GM18498 (cell line): ENCODE data around the gene UBB.
"Not testable (repeated sequence)": the region's sequence is repeated elsewhere in the genome, so short reads cannot be mapped to it uniquely, and the experiment has no call there.

Source experiments
- ATAC-seq: cut with Tn5 transposase; IDR thresholded peaks from one replicate; pipeline ENCODE4 v1.9.1; 2021; ENCODE audit warnings: mild to moderate bottlenecking, moderate library complexity; ENCODE audit not compliant: unreplicated experiment

The UBB gene

DNA sequence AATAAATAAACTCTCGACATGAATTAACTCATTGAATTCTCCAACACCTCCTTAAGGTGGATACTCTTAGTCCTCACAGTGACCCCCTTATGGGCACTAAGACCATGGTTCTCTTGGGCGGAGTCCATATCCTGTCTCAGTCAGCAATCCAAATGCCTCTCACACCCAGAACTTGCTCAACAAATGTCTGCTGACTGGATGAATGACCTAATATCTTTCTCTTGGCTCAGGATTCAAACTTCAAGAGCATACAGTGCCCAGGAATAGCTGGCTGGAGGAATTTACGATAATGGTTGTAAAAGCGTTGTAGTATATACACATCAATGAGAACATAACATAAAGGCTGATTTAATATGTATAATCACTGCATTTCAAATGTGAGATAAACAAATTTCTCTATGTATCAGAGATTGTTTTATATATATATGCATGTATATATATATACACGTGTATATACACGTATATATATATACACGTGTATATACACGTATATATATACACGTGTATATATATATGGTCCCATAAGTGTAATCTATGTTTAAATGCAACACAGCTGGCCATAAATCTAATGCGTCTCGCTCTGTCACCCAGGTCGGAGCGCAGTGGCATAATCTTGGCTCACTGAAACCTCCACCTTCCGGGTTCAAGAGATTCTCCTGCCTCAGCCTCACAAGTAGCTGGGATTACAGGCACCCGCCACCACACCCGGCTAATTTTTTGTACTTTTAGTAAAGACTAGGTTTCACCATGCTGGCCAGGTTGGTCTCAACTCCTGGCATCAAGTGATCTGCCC is 6.5 kb upstream of the UBB start:
- ATAC-seq: no peak

DNA sequence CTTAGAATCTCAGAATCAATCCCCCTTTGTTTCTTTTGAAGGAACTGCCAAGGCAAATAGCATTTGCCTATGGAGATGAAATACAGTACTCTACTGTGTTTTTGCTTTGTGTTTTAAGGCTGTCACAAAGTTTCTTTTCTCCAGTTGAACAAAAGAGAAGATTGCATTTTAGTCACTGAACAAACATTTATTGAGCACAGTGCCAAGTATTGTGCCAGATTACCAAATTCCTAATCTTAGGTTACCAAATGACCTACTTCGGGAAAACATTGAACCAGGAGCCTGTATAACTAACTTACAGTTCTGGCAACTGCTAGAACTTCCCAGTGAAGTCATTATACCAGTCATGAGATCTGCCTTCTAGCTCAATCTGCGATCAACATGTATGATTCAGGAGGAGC is 3.0 kb upstream of the UBB start:
- ATAC-seq: no peak

DNA sequence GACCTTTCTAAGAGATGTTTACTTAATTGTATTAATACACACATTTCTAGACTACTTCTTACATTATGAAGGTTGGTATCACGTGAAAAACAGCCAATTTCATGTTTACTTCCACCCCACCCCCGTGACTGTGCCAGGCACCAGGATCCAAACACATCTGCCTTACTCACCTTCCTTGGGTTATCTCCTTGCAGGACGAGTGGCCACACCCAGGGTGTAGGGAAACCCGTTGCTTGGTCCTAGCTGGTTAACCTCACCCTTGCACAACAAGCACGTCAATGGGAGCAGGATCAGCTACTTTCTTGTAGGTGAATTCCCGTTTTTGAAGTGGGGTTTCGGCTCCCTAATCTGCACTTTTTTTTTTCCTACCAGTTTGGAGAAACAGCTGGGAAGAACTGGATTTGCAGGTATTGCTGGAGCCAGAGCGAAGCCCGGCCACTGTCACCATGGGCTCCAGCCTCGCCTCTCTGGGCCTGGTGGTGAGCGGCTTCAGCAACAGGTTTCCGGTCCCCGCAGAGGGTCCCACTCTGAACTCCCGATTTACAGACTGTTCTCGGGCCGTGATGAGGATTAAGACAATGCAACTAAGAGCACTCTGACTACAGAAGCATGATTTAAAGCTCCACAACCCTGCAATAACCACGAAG is 2.1 kb upstream of the UBB start:
- no peak for ATAC-seq

DNA sequence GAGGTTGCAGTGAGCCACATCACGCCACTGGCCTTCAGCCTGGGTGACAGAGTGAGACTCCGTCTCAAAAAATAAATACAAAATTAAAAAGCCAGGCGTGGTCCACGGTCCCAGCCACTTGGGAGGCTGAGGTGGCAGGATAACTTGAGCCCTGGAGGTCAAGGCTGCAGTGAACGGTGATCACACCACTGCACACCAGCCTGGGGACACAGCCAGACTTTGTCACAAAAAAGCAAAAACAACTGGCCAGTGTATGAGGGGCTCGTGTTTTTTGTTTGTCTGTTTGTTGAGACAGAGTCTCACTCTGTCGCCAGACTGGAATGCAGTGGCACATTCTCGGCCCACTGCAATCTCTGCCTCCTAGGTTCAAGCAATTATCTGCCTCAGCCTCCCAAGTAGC is 1.2 kb upstream of the UBB start:
- no peak for ATAC-seq

DNA sequence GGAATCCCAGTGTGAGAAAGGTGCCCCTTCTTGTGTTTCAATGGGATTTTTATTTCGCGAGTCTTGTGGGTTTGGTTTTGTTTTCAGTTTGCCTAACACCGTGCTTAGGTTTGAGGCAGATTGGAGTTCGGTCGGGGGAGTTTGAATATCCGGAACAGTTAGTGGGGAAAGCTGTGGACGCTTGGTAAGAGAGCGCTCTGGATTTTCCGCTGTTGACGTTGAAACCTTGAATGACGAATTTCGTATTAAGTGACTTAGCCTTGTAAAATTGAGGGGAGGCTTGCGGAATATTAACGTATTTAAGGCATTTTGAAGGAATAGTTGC is 567 bp downstream of the UBB start:
- ATAC-seq: peak; percentile 11

DNA sequence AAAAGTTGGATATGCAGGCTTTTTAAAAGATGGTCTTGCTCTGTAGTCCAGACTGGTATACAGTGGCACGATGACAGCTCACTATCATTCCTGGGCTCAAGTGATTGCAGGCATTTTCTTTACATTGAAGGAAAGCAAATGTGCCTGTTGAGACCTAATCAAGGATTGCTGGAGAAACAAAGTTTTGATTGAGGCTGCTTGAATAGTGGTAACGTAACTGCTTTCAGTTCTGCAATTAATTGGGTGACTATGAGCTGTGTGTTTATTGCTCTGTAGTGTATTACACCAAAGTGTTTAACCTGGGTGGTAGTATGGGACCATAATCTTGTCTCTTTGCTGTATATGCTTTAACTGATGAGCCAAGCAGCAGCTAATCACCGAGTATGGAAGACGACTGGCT is 2.3 kb downstream of the UBB start:
- no peak for ATAC-seq

DNA sequence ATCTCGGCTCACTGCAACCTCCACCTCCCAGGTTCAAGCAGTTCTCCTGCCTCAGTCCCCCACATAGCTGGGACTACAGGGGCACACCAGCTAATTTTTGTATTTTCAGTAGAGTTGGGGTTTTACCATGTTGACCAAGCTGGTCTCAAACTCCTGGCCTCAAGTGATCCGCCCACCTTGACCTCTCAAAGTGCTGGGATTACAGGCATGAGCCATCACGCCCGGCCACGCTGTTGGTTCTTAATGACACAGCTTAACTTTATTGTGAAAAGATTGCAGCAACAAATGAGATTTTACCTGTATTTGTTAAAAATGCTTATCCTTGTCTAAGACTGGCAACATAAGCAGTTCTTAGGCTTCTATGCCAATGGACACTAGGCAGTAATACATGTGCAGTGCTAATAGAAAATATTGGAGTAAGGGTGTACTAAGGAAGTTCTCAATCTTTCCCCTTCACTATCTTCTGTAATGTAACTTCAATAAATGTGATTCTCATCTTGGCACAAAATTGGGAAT is 2.9 kb downstream of the UBB start:
- ATAC-seq: no peak

DNA sequence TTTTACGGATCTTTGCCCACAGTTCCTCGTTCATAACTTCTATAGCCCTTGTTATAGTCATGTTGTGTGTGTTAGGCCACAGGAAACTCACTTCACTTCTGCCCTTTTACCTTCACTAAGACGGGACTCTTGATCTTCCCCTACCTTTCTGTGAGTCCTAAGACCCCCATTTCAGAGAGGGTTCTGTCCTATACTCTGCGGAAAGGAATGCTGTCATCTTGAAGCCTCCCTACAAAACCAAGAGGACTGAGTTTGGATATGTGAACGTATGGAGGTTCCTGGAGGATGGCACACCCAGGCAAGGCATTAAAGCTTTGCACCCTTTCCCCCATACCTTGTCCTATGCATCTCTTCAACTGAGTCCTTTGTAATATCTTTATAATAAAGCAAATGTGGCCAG is 3.7 kb downstream of the UBB start:
- no peak for ATAC-seq

DNA sequence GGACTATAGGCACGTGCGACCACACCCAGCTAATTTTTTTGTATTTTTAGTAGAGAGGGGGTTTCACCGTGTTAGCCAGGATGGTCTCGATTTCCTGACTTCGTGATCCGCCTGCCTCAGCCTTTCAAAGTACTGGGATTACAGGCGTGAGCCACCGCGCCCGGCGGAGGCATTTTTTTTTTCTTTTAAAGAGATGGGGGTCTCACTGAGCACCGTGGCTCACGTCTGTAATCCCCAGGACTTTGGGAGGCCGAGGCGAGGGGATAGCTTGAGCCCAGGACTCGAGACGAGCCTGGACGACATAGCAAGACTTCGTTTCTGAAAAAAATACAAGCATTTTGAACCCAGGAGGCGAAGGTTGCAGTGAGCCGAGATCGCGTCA is 5.2 kb downstream of the UBB start:
- ATAC-seq: not testable (repeated sequence)

DNA sequence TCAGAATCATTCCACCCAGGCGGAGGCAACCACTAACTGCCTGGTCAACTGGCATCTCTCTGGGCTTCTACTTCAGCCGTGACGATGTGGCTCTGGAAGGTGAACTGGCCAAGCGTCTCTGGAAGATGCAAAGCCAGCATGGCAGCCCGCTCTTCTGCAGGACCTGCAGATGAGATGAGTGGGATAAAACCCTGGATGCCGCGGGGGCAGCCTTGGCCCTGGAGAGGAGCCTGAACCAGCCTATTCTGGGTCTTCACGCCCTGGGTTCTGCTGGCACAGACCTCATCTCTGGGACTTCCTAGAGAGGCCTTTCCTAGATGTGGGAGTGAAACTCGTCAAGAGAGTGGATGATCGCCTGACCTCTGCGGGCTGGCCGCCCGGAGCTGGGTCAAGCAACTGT is 10.6 kb downstream of the UBB start:
- ATAC-seq: no peak

DNA sequence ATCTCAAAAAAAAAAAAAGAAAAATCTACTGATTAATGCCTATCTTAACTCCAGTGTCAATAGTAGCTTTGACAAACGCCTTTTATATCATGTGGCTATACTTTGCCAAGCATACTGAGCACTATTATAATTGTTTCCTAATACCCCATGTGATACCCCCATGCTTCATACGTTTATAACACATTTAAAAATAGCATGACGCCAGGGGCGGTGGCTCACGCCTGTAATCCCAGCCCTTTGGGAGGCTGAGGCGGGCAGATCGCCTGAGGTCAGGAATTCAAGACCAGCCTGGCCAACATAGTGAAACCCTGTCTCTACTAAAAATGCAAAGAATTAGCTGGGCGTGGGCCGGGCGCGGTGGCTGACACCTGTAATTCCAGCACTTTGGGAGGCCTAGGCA is 11.6 kb downstream of the UBB start:
- not testable (repeated sequence) for ATAC-seq

DNA sequence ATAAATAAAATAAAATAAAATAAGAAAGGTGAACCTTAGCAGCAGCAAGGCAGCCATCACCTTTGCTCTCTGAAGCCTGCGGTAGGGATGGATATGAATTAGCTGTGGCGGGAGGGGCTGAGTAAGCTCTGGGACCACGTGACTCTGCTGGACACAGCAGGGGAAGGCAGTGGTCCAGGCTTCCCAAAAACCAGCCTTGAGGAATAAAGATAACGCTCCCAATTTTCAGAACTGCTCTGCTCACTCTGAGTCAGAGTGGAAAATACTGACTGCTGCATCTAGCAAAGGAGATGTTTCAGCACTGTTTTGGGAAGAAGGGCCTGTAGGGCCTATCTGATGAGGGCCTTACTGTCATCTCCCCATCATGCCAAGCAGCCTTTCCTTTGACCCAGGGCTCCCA is 15.0 kb downstream of the UBB start:
- not testable (repeated sequence) for ATAC-seq

DNA sequence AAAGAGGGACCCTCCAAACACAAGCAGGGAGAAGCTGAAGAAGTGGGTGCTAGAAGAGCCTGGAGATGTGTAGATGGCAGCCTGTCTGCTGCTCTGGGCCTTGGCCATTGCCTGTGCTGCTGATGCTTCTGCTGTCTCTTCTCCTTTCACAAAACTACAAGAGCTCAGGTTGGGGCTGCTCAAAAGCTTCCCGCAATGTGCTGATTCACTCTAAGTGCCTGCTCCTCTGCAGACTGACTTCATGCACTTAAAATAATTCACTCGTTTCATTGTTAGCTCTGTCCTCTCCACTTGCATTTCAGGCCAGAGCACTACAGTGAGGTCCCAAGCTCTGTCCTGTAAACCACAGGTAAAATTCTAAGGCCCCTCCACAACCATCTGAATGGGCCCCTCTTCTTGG is 15.8 kb downstream of the UBB start:
- ATAC-seq: not testable (repeated sequence)

DNA sequence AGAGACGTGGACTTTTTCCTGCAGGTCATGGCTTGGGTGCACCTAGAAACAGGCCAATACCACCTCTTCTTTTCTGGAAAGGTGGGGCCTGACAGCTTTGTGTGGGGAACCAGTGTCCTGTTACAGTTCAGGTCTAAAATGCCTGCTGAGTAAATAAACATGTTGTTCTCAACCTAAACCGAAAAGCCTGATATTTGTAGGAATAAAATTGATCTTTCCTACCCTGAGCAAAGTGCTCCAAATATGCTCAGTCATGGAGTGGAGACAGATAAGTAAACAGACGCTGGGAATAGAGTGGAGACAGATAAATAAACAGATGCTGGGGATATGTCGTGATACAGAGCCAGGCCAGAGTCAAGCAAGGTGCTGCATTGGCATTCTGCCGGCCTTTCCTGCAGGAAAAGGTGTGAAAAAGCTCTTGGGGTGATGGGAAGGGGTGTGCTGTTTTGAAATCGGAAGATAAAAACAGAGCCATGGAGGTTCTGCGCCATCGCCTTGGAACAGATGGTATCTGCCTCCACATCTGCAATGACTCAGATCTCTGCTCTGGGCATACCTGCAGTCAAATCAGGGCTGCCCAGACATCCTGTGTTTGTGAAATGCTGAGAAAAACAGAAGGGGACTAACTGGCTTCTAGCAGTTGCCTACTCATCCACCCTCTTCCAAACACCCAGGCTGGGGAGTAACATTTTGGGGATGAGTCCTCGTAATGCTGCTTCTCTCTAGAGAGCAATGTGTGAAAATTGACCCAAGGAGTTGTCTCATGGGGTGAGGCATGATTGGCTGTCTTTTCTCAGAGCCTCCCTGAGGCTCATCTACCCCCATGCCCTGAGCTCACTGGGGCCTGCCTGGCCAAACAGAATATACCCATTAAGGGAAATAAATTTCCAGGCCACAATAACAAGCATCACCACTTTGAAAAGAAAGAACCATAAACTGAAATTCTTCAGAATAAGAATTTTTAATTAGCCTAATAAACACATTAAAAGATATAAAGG is 17.7 kb downstream of the UBB start:
- ATAC-seq: peak; percentile 86

DNA sequence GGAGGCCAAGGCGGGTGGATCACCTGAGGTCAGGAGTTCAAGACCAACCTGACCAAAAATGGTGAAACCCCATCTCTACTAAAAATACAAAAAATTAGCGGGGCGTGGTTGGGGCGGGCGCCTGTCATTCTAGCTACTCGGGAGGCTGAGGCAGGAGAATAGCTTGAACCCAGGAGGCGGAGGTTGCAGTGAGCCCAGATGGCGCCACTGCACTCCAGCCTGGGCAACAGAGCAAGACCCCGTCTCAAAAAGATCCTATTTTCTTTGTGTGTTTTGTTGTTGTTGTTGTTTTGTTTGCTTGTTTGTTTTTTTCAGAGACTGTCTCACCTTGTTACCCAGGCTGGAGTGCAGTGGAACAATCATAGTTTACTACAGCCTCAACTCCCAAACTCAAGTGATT is 23.0 kb downstream of the UBB start:
- ATAC-seq: not testable (repeated sequence)

DNA sequence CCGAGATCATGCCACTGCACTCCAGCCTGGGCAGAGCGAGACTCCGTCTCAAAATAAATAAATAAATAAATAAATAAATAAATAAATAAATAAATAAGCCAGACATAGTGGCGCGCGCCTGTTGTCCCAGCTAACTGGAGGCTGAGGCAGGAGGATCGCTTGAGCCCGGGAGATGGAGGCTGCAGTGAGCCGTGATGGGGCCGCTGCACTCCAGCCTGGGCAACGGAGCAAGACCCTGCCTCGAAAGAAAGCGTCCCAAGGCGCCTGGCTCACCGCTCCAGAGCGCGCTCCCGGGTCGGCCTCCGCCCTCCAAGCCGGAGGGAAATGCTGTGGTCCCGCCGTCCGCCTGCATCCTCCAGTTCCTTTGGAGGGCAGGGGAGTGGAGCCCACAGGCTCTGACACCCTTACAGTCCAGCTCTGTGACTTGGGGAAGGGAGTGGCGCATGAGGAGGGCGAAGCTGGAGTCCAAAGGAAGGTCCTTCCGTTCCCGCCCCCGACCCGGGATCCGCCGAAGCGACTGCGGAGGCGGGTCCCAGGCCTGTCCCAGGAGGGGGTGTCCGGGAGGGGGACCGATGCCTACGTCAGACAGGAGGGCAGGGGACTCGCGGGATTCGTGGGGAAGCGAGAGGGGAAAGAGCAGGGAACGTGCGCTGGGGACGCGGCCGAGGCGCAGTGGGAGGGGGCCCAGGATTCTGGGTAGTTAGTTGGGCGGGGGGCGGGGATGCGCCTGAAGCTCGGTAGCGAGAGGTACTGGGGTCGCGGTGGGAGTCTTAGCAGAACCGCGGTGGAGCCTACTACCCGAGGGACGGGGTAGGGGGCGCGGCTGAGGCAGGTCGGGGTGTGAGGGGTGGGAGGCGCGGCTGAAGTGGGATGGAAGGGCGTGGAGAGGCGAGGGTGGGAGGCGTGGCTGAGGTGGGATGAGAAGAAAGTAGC is 26.1 kb downstream of the UBB start:
- no peak for ATAC-seq

DNA sequence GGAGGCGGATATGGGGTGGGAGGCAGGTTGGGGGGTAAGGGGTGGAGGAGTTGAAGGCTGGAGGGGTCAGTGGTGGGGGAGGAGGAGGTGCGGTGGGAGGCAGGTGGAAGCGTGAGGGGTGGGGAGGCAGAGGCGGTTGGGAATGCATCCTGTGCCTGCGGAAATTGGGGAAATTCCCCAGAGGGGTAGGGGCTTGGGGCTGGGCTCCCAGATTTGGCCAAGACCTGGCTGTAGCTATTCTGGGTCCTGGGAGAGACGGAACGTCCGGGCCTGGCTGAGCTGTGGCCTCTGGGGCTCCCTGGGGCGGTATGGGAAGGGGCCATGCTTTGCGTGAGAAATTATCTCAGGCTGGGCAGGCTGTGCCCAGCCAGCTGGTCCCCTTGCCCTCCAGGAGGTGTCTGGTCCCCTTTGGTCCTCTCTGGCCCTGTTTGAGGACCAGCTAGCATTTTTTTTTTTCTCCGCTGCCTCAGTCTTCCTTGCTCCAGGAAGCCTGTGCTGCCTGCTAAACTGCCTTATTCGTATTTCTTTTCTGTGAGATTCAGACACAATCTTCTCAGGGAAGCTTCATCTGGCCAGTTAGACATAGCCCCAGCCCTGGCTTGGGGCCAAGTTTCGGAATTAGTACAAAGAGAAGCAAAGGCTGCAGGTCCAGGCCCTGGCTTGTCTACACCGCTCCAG is 27.2 kb downstream of the UBB start:
- ATAC-seq: peak; percentile 89

DNA sequence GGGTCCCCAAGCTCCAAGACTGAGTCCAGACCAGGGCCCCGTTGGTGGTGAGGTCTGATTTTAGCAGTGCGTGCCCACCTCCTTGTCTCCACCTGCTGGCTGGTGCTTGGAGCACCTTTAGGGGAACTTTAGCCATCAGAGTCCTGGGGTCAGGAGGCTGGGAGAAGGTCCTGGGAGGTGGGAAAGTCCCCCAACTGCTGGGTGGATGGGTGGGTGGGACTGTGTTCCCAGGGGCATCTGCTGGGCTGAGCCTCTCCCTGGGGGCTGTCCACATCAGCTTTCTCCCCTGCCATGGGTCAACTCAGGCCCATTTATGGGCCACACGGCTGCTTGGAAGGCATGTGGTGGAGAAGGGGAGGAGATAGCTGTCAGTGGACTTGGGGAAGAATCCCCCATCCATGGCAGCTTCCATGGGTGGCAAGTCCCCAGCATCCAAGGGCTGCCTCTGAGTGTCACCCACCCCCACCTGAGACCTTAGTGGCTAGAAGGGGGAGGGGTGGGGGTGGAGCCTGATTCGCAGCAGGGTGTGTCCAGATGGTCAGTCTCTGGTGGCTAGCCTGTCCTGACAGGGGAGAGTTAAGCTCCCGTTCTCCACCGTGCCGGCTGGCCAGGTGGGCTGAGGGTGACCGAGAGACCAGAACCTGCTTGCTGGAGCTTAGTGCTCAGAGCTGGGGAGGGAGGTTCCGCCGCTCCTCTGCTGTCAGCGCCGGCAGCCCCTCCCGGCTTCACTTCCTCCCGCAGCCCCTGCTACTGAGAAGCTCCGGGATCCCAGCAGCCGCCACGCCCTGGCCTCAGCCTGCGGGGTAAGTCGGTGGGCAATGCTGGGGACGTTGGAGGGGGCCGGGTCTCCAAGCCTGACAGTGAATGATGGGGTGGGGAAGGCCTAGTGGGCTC is 34.4 kb downstream of the UBB start, which contains the start of gene TRPV2:
Gene TRPV2, plus strand, starts transcription at position 541 of the 894 bp plus-strand sequence. CDS start 2,098 bp downstream, outside the sequence.
- ATAC-seq: peak; percentile 47

DNA sequence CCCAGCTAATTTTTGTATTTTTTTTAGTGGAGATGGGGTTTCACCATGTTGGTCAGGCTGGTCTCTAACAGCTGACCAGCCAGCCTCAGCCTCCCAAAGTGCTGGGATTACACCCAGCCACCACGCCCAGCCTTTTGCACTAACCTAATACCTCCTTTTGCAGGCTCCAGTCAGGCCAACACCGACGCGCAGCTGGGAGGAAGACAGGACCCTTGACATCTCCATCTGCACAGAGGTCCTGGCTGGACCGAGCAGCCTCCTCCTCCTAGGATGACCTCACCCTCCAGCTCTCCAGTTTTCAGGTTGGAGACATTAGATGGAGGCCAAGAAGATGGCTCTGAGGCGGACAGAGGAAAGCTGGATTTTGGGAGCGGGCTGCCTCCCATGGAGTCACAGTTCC is 36.5 kb downstream of the UBB start:
- no peak for ATAC-seq
